H9 (cell line): ENCODE results near the gene SIM1. TPM values are rescaled to one million over a fixed set of nuclear protein-coding genes. Genes with fewer than 3 reads are reported as not detected.

ENCODE experiments used
- DNase-seq: peaks from one replicate; pipeline ENCODE4 v3.0.0-alpha.2; 2017
- H2AFZ ChIP-seq: one replicate; pipeline ENCODE4 v1.6.1; 2013; ENCODE audit warnings: mild to moderate bottlenecking, low read length, control low read depth, moderate library complexity
- H2AK5ac ChIP-seq: 2 replicates; pipeline ENCODE4 v1.6.1; 2013; ENCODE audit warnings: low read length, control low read depth, mixed read lengths; ENCODE audit not compliant: insufficient read length
- H2BK120ac ChIP-seq: one replicate; pipeline ENCODE4 v1.6.1; 2013; ENCODE audit warnings: low read depth, mild to moderate bottlenecking, low read length, control low read depth, inconsistent platforms; ENCODE audit not compliant: poor library complexity, severe bottlenecking
- H2BK12ac ChIP-seq: 2 replicates; pipeline ENCODE4 v1.6.1; 2013; ENCODE audit warnings: low read length, control low read depth, mixed read lengths, low read depth; ENCODE audit not compliant: insufficient read length
- H2BK15ac ChIP-seq: 2 replicates; pipeline ENCODE4 v1.6.1; 2013; ENCODE audit warnings: low read depth, low read length, control low read depth
- H2BK20ac ChIP-seq: one replicate; pipeline ENCODE4 v1.6.1; 2013; ENCODE audit warnings: low read depth, mild to moderate bottlenecking, low read length, control low read depth, inconsistent platforms; ENCODE audit not compliant: poor library complexity, severe bottlenecking
- H2BK5ac ChIP-seq: 2 replicates; pipeline ENCODE4 v1.6.1; 2013; ENCODE audit warnings: low read length, control low read depth, mixed read lengths; ENCODE audit not compliant: insufficient read length
- H3K14ac ChIP-seq: 2 replicates; pipeline ENCODE4 v1.6.1; 2013; ENCODE audit warnings: low read length, control low read depth; ENCODE audit not compliant: insufficient read depth
- H3K18ac ChIP-seq: 2 replicates; pipeline ENCODE4 v1.6.1; 2013; ENCODE audit warnings: low read depth, mild to moderate bottlenecking, mixed read lengths, low read length, control low read depth; ENCODE audit not compliant: insufficient read length
- H3K23ac ChIP-seq: 2 replicates; pipeline ENCODE4 v1.6.1; 2013; ENCODE audit warnings: low read length, control low read depth, mixed read lengths, low read depth; ENCODE audit not compliant: insufficient read length
- H3K23me2 ChIP-seq: 2 replicates; pipeline ENCODE4 v1.6.1; 2013; ENCODE audit warnings: low read depth, mild to moderate bottlenecking, mixed read lengths, low read length, control low read depth; ENCODE audit not compliant: insufficient read length, poor library complexity, severe bottlenecking
- H3K27ac ChIP-seq: 2 replicates; pipeline ENCODE4 v1.5.1; 2013; ENCODE audit warnings: low read length, control low read depth, mixed read lengths, low read depth; ENCODE audit not compliant: insufficient read length
- H3K27me3 ChIP-seq: 2 replicates; pipeline ENCODE4 v1.6.1; 2013; ENCODE audit warnings: low read length, control low read depth, inconsistent platforms; ENCODE audit not compliant: insufficient read depth
- H3K4ac ChIP-seq: 2 replicates; pipeline ENCODE4 v1.6.1; 2013; ENCODE audit warnings: low read depth, mild to moderate bottlenecking, control low read depth, inconsistent platforms, low read length, moderate library complexity
- H3K4me1 ChIP-seq: 2 replicates; pipeline ENCODE4 v1.6.1; 2013; ENCODE audit warnings: low read length, control low read depth, inconsistent platforms; ENCODE audit not compliant: insufficient read depth
- H3K4me2 ChIP-seq: 2 replicates; pipeline ENCODE4 v1.6.1; 2013; ENCODE audit warnings: low read length, control low read depth, mixed read lengths; ENCODE audit not compliant: insufficient read length, insufficient read depth
- H3K56ac ChIP-seq: 2 replicates; pipeline ENCODE4 v1.6.1; 2013; ENCODE audit warnings: low read depth, mild to moderate bottlenecking, mixed read lengths, low read length, control low read depth; ENCODE audit not compliant: insufficient read length
- H3K79me1 ChIP-seq: 2 replicates; pipeline ENCODE4 v1.6.1; 2013; ENCODE audit warnings: low read depth, mild to moderate bottlenecking, moderate library complexity, low read length, control low read depth, inconsistent platforms; ENCODE audit not compliant: insufficient read depth, poor library complexity, severe bottlenecking
- H3K79me2 ChIP-seq: 2 replicates; pipeline ENCODE4 v1.6.1; 2013; ENCODE audit warnings: low read length, control low read depth, inconsistent platforms; ENCODE audit not compliant: insufficient read depth
- H3K9ac ChIP-seq: 2 replicates; pipeline ENCODE4 v1.6.1; 2013; ENCODE audit warnings: low read length, control low read depth, mixed read lengths; ENCODE audit not compliant: insufficient read length; ENCODE audit errors: extremely low read depth
- H3K9me3 ChIP-seq: one replicate; pipeline ENCODE4 v1.6.1; 2013; ENCODE audit warnings: low read depth, low read length, inconsistent platforms; ENCODE audit not compliant: control insufficient read depth
- H3T11ph ChIP-seq: one replicate; pipeline ENCODE4 v1.6.1; 2013; ENCODE audit warnings: mild to moderate bottlenecking, low read length, control low read depth, inconsistent platforms
- H4K20me1 ChIP-seq: one replicate; pipeline ENCODE4 v1.6.1; 2013; ENCODE audit not compliant: control insufficient read depth, insufficient read length, insufficient read depth
- H4K5ac ChIP-seq: 2 replicates; pipeline ENCODE4 v1.6.1; 2013; ENCODE audit warnings: low read depth, mild to moderate bottlenecking, mixed read lengths, low read length, control low read depth; ENCODE audit not compliant: insufficient read length
- H4K8ac ChIP-seq: replicated peaks from 2 replicates; pipeline ENCODE4 v1.6.1; 2013; ENCODE audit warnings: low read length, control low read depth, mixed read lengths, low read depth; ENCODE audit not compliant: insufficient read length
- H4K91ac ChIP-seq: 2 replicates; pipeline ENCODE4 v1.6.1; 2013; ENCODE audit warnings: low read depth, mild to moderate bottlenecking, moderate library complexity, mixed read lengths, low read length, control low read depth; ENCODE audit not compliant: insufficient read length
- H3K27ac Mint-ChIP-seq, 3 experiments: 2 replicates in 2 of 3; 3 replicates in 1 of 3; pipeline ENCODE4 v1.8.0; 2020 to 2021; ENCODE audit warnings: mixed read lengths in 3 of 3, mild to moderate bottlenecking in 1 of 3, moderate library complexity in 1 of 3
- H3K27me3 Mint-ChIP-seq: 2 replicates; pipeline ENCODE4 v1.8.0; 2021; ENCODE audit warnings: low read depth, mild to moderate bottlenecking, moderate library complexity, mixed read lengths
- H3K36me3 Mint-ChIP-seq, 3 experiments: 2 replicates in 2 of 3; 3 replicates in 1 of 3; pipeline ENCODE4 v1.8.0; 2020 to 2021; ENCODE audit warnings: low read depth in 3 of 3, mixed read lengths in 3 of 3; ENCODE audit not compliant: insufficient read depth in 1 of 3
- H3K4me1 Mint-ChIP-seq, 2 experiments: 2 replicates each; pipeline ENCODE4 v1.8.0; 2020; ENCODE audit warnings: mixed read lengths in 2 of 2
- H3K4me3 Mint-ChIP-seq, 2 experiments: 2 replicates in 1 of 2; 3 replicates in 1 of 2; pipeline ENCODE4 v1.8.0; 2020 to 2021; ENCODE audit warnings: mild to moderate bottlenecking in 2 of 2, mixed read lengths in 2 of 2, moderate library complexity in 1 of 2
- H3K9me3 Mint-ChIP-seq, 2 experiments: 2 replicates in 1 of 2; 3 replicates in 1 of 2; pipeline ENCODE4 v1.8.0; 2020; ENCODE audit warnings: mild to moderate bottlenecking in 2 of 2, mixed read lengths in 2 of 2, moderate library complexity in 1 of 2
- CTCF ChIP-seq: fragments of 200-600 bp; sonication (generic); conservative IDR thresholded peaks from 3 replicates; pipeline ENCODE4 v1.8.0; 2021; ENCODE audit warnings: antibody characterized with exemption, mild to moderate bottlenecking
- WGBS: extraction: QIAGEN DNeasy Blood & Tissue Kit; methylation state at CpG from one replicate; pipeline ENCODE4 v1.1.7; 2013; ENCODE audit warnings: missing lambda C conversion rate, low lambda C conversion rate, mixed read lengths; ENCODE audit not compliant: insufficient read length; ENCODE audit errors: extremely low coverage; 5-methylcytosine and 5-hydroxymethylcytosine counted together
- total RNA-seq: library from RNA; stranded (reverse); gene quantifications from 2 replicates; pipeline ENCODE4 v1.2.1, GENCODE V29; 2021

The SIM1 gene
- total RNA-seq, 1 experiment from 2014 or later: not detected

DNA sequence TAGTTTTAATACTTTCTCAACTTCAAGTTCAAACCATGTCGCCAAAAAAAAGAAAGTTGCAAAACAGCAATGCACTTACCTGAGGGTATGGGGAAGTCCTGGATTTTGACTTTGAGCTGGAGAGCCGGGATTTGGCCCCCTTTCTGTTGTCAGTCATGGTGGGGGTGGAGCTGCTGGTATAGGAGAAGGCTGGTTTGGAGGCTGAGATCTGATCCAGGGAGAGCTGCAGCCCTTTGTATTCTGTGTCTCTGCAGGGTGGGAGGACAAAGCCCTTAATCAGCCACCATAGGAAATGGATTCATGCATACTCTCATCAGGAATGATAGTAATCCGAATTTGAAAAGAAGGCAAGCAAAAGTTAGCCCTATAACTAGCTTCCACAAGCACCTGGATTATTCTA is 44.0 kb downstream of the SIM1 start:
- H3K27me3 Mint-ChIP-seq: no peaks in the 10 kb centered on the region
- H3K27me3 ChIP-seq: no peaks in the 10 kb centered on the region
- no peak overlapping the region for H4K91ac ChIP-seq
- H2BK20ac ChIP-seq: no peak overlapping the region
- no peak overlapping the region for H2BK5ac ChIP-seq
- peaks cover 7% of the 10 kb centered on the region in 2 experiments for H3K9me3 Mint-ChIP-seq
- H3K4me3 Mint-ChIP-seq: peak overlapping the region in 1 of 2 experiments; percentile 57; a peak in 1 of 5 replicates
- no peak overlapping the region for H3K23ac ChIP-seq
- H2BK120ac ChIP-seq: no peak overlapping the region
- no peaks in the 10 kb centered on the region for H4K20me1 ChIP-seq
- no peak for TF ChIP-seq CTCF
- H2AFZ ChIP-seq: no peak overlapping the region
- H3K18ac ChIP-seq: no peak overlapping the region
- no CpG with 5 or more reads among the region's 3 CpGs for WGBS
- H3T11ph ChIP-seq: no peak overlapping the region
- peaks cover 0 to 7% (median 5%) of the 10 kb centered on the region in 3 experiments; a peak in 4 of 7 replicates for H3K36me3 Mint-ChIP-seq
- H3K4me1 ChIP-seq: peaks cover 4% of the 10 kb centered on the region; the same call in 1 of the 2 replicates
- H3K14ac ChIP-seq: no peak overlapping the region
- H2AK5ac ChIP-seq: no peak overlapping the region
- peak overlapping the region in 1 of 3 experiments; percentile 59; a peak in 1 of 7 replicates for H3K27ac Mint-ChIP-seq
- no peak overlapping the region for H3K27ac ChIP-seq
- no peak overlapping the region for H3K4ac ChIP-seq
- H3K9ac ChIP-seq: no peak overlapping the region
- H3K9me3 ChIP-seq: no peaks in the 10 kb centered on the region
- no peaks in the 10 kb centered on the region for H3K23me2 ChIP-seq
- DNase-seq: peak; percentile 71
- peaks cover 14 to 18% of the 10 kb centered on the region in 2 experiments for H3K4me1 Mint-ChIP-seq
- H4K5ac ChIP-seq: no peak overlapping the region
- H3K79me1 ChIP-seq: no peaks in the 10 kb centered on the region
- no peak overlapping the region for H2BK15ac ChIP-seq
- no peaks in the 10 kb centered on the region for H3K79me2 ChIP-seq
- H3K4me2 ChIP-seq: no peak overlapping the region
- no peak overlapping the region for H4K8ac ChIP-seq
- H3K56ac ChIP-seq: no peak overlapping the region
- no peak overlapping the region for H2BK12ac ChIP-seq
